SK-N-SH (cell line): ENCODE data around the gene TRAPPC3. TPM values are rescaled to one million over a fixed set of nuclear protein-coding genes. Genes with fewer than 3 reads are reported as not detected.

Experiments used
- CTCF ChIA-PET: fragments of 300-600, 350-600 bp; formaldehyde crosslinking; extraction: SDS; loops from one replicate; lab custom pipeline; 2021; lab: Yijun Ruan, JAX
- POLR2A ChIA-PET: fragments of 350-600 bp; sonication (Branson Sonifier 250); formaldehyde crosslinking; extraction: SDS; loops from one replicate; lab custom pipeline; 2020; ENCODE audit warnings: antibody characterized with exemption, inconsistent platforms; lab: Yijun Ruan, JAX
- DNase-seq: peaks from one replicate; pipeline ENCODE4 v3.0.0; 2012
- H2AFZ ChIP-seq: fragments of 200-600 bp; sonication (generic); 2 replicates; pipeline ENCODE4 v1.8.1; 2016; ENCODE audit warnings: antibody characterized with exemption, mild to moderate bottlenecking, low read depth
- H3F3A ChIP-seq: fragments of 200-600 bp; sonication (generic); replicated peaks from 2 replicates; pipeline ENCODE3; 2016; ENCODE audit warnings: antibody characterized with exemption, mild to moderate bottlenecking; ENCODE audit not compliant: insufficient read depth
- H3K27ac ChIP-seq, 2 experiments: fragments of 200-500 bp in 1 of 2; fragments of 200-600 bp in 1 of 2; sonication (Bioruptor generic) in 1 of 2; sonication (generic), shearing (Covaris generic) in 1 of 2; 2 replicates each; pipeline versions ENCODE4 v1.5.1 to v1.6.1; 2014 to 2016; ENCODE audit warnings: low read depth in 2 of 2, inconsistent platforms in 1 of 2, low read length in 1 of 2, mild to moderate bottlenecking in 1 of 2, mixed read lengths in 1 of 2
- H3K27me3 ChIP-seq: fragments of 200-600 bp; sonication (generic), shearing (Covaris generic); 2 replicates; pipeline ENCODE4 v1.6.1; 2016; ENCODE audit warnings: mixed run types; ENCODE audit not compliant: insufficient read depth
- H3K36me3 ChIP-seq, 2 experiments: fragments of 200-500 bp in 1 of 2; fragments of 200-600 bp in 1 of 2; sonication (Bioruptor generic) in 1 of 2; sonication (generic) in 1 of 2; replicated peaks in 1 of 2; 2 replicates each; pipeline versions ENCODE3 to v1.5.1; 2014 to 2016; ENCODE audit warnings: low read length in 1 of 2, mild to moderate bottlenecking in 1 of 2; ENCODE audit not compliant: insufficient read depth in 2 of 2, control insufficient read depth in 1 of 2
- H3K4me1 ChIP-seq, 2 experiments: fragments of 200-500 bp in 1 of 2; fragments of 200-600 bp in 1 of 2; sonication (Bioruptor generic) in 1 of 2; sonication (generic), shearing (Covaris generic) in 1 of 2; 2 replicates each; pipeline versions ENCODE4 v1.5.1 to v1.6.1; 2014 to 2016; ENCODE audit warnings: low read depth in 1 of 2, low read length in 1 of 2, mixed run types in 1 of 2; ENCODE audit not compliant: insufficient read depth in 2 of 2, control insufficient read depth in 1 of 2
- H3K4me2 ChIP-seq: fragments of 200-600 bp; sonication (generic), shearing (Covaris generic); 2 replicates; pipeline ENCODE4 v1.6.1; 2017; ENCODE audit warnings: mixed run types
- H3K4me3 ChIP-seq, 2 experiments: fragments of 200-500 bp in 1 of 2; fragments of 200-600 bp in 1 of 2; sonication (Bioruptor generic) in 1 of 2; sonication (generic), shearing (Covaris generic) in 1 of 2; 2 replicates each; pipeline versions ENCODE4 v1.5.1 to v1.8.1; 2014 to 2016; ENCODE audit warnings: low read depth in 2 of 2, inconsistent platforms in 1 of 2, low read length in 1 of 2, mild to moderate bottlenecking in 1 of 2, mixed read lengths in 1 of 2, moderate library complexity in 1 of 2
- H3K79me2 ChIP-seq: fragments of 200-600 bp; sonication (generic); 2 replicates; pipeline ENCODE4 v1.8.1; 2017; ENCODE audit warnings: mild to moderate bottlenecking; ENCODE audit not compliant: insufficient read depth
- H3K9ac ChIP-seq: fragments of 200-600 bp; sonication (generic); 2 replicates; pipeline ENCODE4 v1.6.1; 2017; ENCODE audit warnings: mixed run types
- H3K9me2 ChIP-seq: fragments of 200-600 bp; sonication (generic); 2 replicates; pipeline ENCODE4 v1.6.1; 2017; ENCODE audit warnings: mixed run types
- H3K9me3 ChIP-seq: fragments of 200-600 bp; sonication (generic); 2 replicates; pipeline ENCODE4 v1.6.1; 2017; ENCODE audit warnings: mixed run types, mild to moderate bottlenecking, moderate library complexity
- H4K20me1 ChIP-seq: fragments of 200-600 bp; sonication (generic); 2 replicates; pipeline ENCODE4 v1.6.1; 2017; ENCODE audit warnings: mild to moderate bottlenecking, mixed run types; ENCODE audit not compliant: insufficient read depth
- CHD2 ChIP-seq: fragments of 150-350 bp; IDR thresholded peaks from 2 replicates; pipeline ENCODE4 v1.6.1; 2018; ENCODE audit warnings: low read length; ENCODE audit not compliant: partially characterized antibody
- CTCF ChIP-seq: fragments of 200-600 bp; sonication (generic); IDR thresholded peaks from 2 replicates; pipeline ENCODE4 v1.6.1; 2017; ENCODE audit warnings: antibody characterized with exemption, mild to moderate bottlenecking, moderate library complexity
- ELF1 ChIP-seq: IDR thresholded peaks from 2 replicates; pipeline ENCODE4 v1.4.0; 2012
- FOSL2 ChIP-seq: IDR thresholded peaks from 2 replicates; pipeline ENCODE4 v1.4.0; 2012; ENCODE audit warnings: low read depth, mild to moderate bottlenecking, moderate library complexity, borderline replicate concordance
- FOXM1 ChIP-seq: IDR thresholded peaks from 2 replicates; pipeline ENCODE4 v1.4.0; 2012; ENCODE audit warnings: low read depth, mild to moderate bottlenecking
- GABPA ChIP-seq: IDR thresholded peaks from 2 replicates; pipeline ENCODE4 v1.4.0; 2012; ENCODE audit warnings: low read depth, mild to moderate bottlenecking
- GATA2 ChIP-seq: sonication (generic); formaldehyde crosslinking; IDR thresholded peaks from 2 replicates; pipeline ENCODE4 v1.5.0; 2020; ENCODE audit warnings: mild to moderate bottlenecking, missing genetic modification reagents
- JUND ChIP-seq: IDR thresholded peaks from 2 replicates; pipeline ENCODE4 v1.4.0; 2012
- MEF2A ChIP-seq: IDR thresholded peaks from 2 replicates; pipeline ENCODE4 v1.4.0; 2012; ENCODE audit warnings: low read depth, borderline replicate concordance
- NFIC ChIP-seq: IDR thresholded peaks from 2 replicates; pipeline ENCODE4 v1.4.0; 2012; ENCODE audit warnings: borderline replicate concordance
- NRF1 ChIP-seq: IDR thresholded peaks from 2 replicates; pipeline ENCODE4 v1.6.1; 2012; ENCODE audit warnings: low read depth, mild to moderate bottlenecking, low read length
- SIN3A ChIP-seq: IDR thresholded peaks from 2 replicates; pipeline ENCODE4 v1.6.1; 2012; ENCODE audit warnings: low read depth, mild to moderate bottlenecking, low read length, moderate library complexity, borderline replicate concordance
- SMC3 ChIP-seq: IDR thresholded peaks from 2 replicates; pipeline ENCODE4 v1.6.1; 2012; ENCODE audit warnings: low read depth, low read length, improper control_type of control experiment
- TAF1 ChIP-seq: IDR thresholded peaks from 2 replicates; pipeline ENCODE4 v1.6.1; 2012; ENCODE audit warnings: low read depth, mild to moderate bottlenecking, low read length, moderate library complexity, borderline replicate concordance
- TCF12 ChIP-seq: IDR thresholded peaks from 2 replicates; pipeline ENCODE4 v1.4.0; 2012
- TEAD4 ChIP-seq: IDR thresholded peaks from 2 replicates; pipeline ENCODE4 v1.4.0; 2012; ENCODE audit warnings: mild to moderate bottlenecking, borderline replicate concordance; ENCODE audit not compliant: insufficient read depth
- USF2 ChIP-seq: fragments of 150-350 bp; IDR thresholded peaks from 2 replicates; pipeline ENCODE4 v1.6.1; 2017; ENCODE audit warnings: antibody characterized with exemption, low read length, low read depth, borderline replicate concordance
- YY1 ChIP-seq: IDR thresholded peaks from 2 replicates; pipeline ENCODE4 v1.4.0; 2012; ENCODE audit warnings: low read depth, mild to moderate bottlenecking
- ZBTB33 ChIP-seq: IDR thresholded peaks from 2 replicates; pipeline ENCODE4 v1.4.0; 2012; ENCODE audit warnings: low read depth, borderline replicate concordance
- WGBS: methylation state at CpG from one replicate; pipeline ENCODE4 v1.1.6; 2017; ENCODE audit warnings: low lambda C conversion rate; 5-methylcytosine and 5-hydroxymethylcytosine counted together
- polyA plus RNA-seq, 3 experiments: library from polyadenylated mRNA; depleted of rRNA; stranded (reverse); fragments of >200 nt; gene quantifications; 2 replicates each; pipeline ENCODE4 v1.2.3, GENCODE V29; 2012

Gene TRAPPC3
- polyA plus RNA-seq, 1 of the 3 experiments (the other 2 are of a cell fraction), result 149 TPM

- H4K20me1 ChIP-seq, result no peaks in the 10 kb centered on the region
- peaks cover 0 to 15% of the 10 kb centered on the region in 2 experiments for H3K36me3 ChIP-seq
- CTCF ChIA-PET, result interaction anchor here (0.6 to 32.6 kb wide), 16 partner anchors 9 to 186 kb away, joined by 3 to 700 read pairs (median 4); partner anchors contain the start of genes AGO3, TEKT2 and TRAPPC3
- no peaks in the 10 kb centered on the region for H3K79me2 ChIP-seq
- TF ChIP-seq FOXM1, result no peak
- no peak for TF ChIP-seq FOSL2
- TF ChIP-seq TCF12, result no peak
- no peak for TF ChIP-seq ZBTB33
- no peak for TF ChIP-seq NFIC
- TF ChIP-seq SMC3, result no peak
- no peak for TF ChIP-seq GATA2 (CRISPR knock-in tag)
- TF ChIP-seq TAF1, result no peak
- no peak for TF ChIP-seq MEF2A
- TF ChIP-seq CHD2, result no peak
- no peak for TF ChIP-seq USF2
- TF ChIP-seq CTCF, result no peak
- TF ChIP-seq NRF1, result no peak
- no peak for TF ChIP-seq TEAD4
- TF ChIP-seq GABPA, result no peak
- no peak for TF ChIP-seq YY1
- no peak for TF ChIP-seq SIN3A
- no peak for TF ChIP-seq JUND
- no peak for TF ChIP-seq ELF1
- H3K9me2 ChIP-seq, result no peaks in the 10 kb centered on the region
- H3K9ac ChIP-seq, result no peak overlapping the region
- H3K4me1 ChIP-seq, result peaks cover 0 to 33% of the 10 kb centered on the region in 2 experiments; a peak in 2 of 4 replicates
- peaks cover 4% of the 10 kb centered on the region for H3F3A ChIP-seq
- H3K27ac ChIP-seq, result no peak overlapping the region
- H2AFZ ChIP-seq, result no peak overlapping the region
- H3K4me2 ChIP-seq, result no peak overlapping the region
- POLR2A ChIA-PET, result no interaction called here
- no peak for DNase-seq
- no peaks in the 10 kb centered on the region for H3K27me3 ChIP-seq
- 86% methylated on average over 5 of the region's 6 CpGs for WGBS
- H3K4me3 ChIP-seq, result no peak overlapping the region
- H3K9me3 ChIP-seq, result no peaks in the 10 kb centered on the region
Measured at GRCh38 chr1:36100376-36100775, 48.9 kb downstream of the TRAPPC3 start.
